Muscle of leg (tissue), 11 donors: Measurements from ENCODE around the gene ABHD17C. TPM values are rescaled to one million over a fixed set of nuclear protein-coding genes. Genes with fewer than 3 reads are reported as not detected.
A peak's percentile ranks its signal among the peaks of the same experiment; 100 is the strongest.
"Not testable (repeated sequence)": the region's sequence is repeated elsewhere in the genome, so short reads cannot be mapped to it uniquely, and the experiment has no call there.

Experiments
- DNase-seq: peaks from one replicate; pipeline ENCODE4 v3.0.0; 2013
- H3K27ac ChIP-seq: one replicate; pipeline ENCODE4 v1.5.1; 2013; ENCODE audit warnings: mild to moderate bottlenecking, low read length, control low read depth
- H3K27me3 ChIP-seq: one replicate; pipeline ENCODE4 v1.6.1; 2013; ENCODE audit warnings: low read length; ENCODE audit not compliant: control insufficient read depth, insufficient read depth
- H3K36me3 ChIP-seq: one replicate; pipeline ENCODE4 v1.6.1; 2013; ENCODE audit warnings: low read length; ENCODE audit not compliant: control insufficient read depth, insufficient read depth
- H3K4me1 ChIP-seq: one replicate; pipeline ENCODE4 v1.6.1; 2013; ENCODE audit warnings: low read length; ENCODE audit not compliant: control insufficient read depth, insufficient read depth
- H3K4me3 ChIP-seq: one replicate; pipeline ENCODE4 v1.5.1; 2013; ENCODE audit warnings: low read length, control low read depth
- H3K9me3 ChIP-seq: replicated peaks from 2 replicates; pipeline ENCODE4 v1.6.1; 2013; ENCODE audit warnings: low read depth, low read length; ENCODE audit not compliant: control insufficient read depth
- WGBS: methylation state at CpG from one replicate; pipeline ENCODE4 v1.1.5; 2013; ENCODE audit warnings: missing lambda C conversion rate; ENCODE audit not compliant: insufficient coverage; 5-methylcytosine and 5-hydroxymethylcytosine counted together
- polyA plus RNA-seq, 8 donors: library from polyadenylated mRNA; unstranded; fragments of 120-200 nt; gene quantifications; one replicate each; pipeline versions ENCODE4 v1.2.1 to v1.2.3, GENCODE V29; 2013; ENCODE audit warnings: inconsistent platforms in 1 of 8, low replicate concordance in 1 of 8; ENCODE audit not compliant: insufficient read length in 8 of 8, insufficient read depth in 1 of 8
- total RNA-seq: library from RNA; stranded (reverse); fragments of 120-200 nt; gene quantifications from one replicate; pipeline ENCODE4 v1.2.4, GENCODE V29; 2013

ABHD17C gene
- total and polyA plus RNA-seq, 9 donors: 2.2 to 10.0 (median 8.2) TPM

GRCh38 chr15:80755885-80756284 lies 60.8 kb downstream of the ABHD17C start:
- Histone ChIP-seq H3K27ac (no peak overlapping the region), H3K4me1 (no peaks in the 10 kb centered on the region), H3K27me3 (no peaks in the 10 kb centered on the region), H3K9me3 (no peaks in the 10 kb centered on the region), H3K36me3 (peaks cover 2% of the 10 kb centered on the region), H3K4me3 (no peak overlapping the region)
- DNase-seq: no peak
- 61% methylated on average over 2 of the region's 3 CpGs for WGBS

GRCh38 chr15:80758130-80758745 lies 63.1 kb downstream of the ABHD17C start:
- peaks cover 2% of the 10 kb centered on the region for H3K36me3 ChIP-seq
- H3K27me3 ChIP-seq: no peaks in the 10 kb centered on the region
- no peak overlapping the region for H3K4me3 ChIP-seq
- no peaks in the 10 kb centered on the region for H3K4me1 ChIP-seq
- H3K27ac ChIP-seq: no peak overlapping the region
- DNase-seq: no peak
- WGBS: 79% methylated on average over 2 of the region's 6 CpGs
- no peaks in the 10 kb centered on the region for H3K9me3 ChIP-seq

- H3K36me3 ChIP-seq: no peaks in the 10 kb centered on the region
- no peaks in the 10 kb centered on the region for H3K4me1 ChIP-seq
- no peak overlapping the region for H3K4me3 ChIP-seq
- no peak overlapping the region for H3K27ac ChIP-seq
- H3K27me3 ChIP-seq: no peaks in the 10 kb centered on the region
- no peaks in the 10 kb centered on the region for H3K9me3 ChIP-seq
- WGBS: 63% methylated on average over 1 of the region's 4 CpGs
- DNase-seq: peak; percentile 27
These were observed 65.8 kb downstream of the ABHD17C start for GRCh38 chr15:80760960-80761359.

GRCh38 chr15:80761754-80762153 lies 66.6 kb downstream of the ABHD17C start:
- Histone ChIP-seq H3K27me3 (no peaks in the 10 kb centered on the region), H3K4me3 (no peak overlapping the region), H3K4me1 (no peaks in the 10 kb centered on the region), H3K27ac (no peak overlapping the region), H3K9me3 (no peaks in the 10 kb centered on the region), H3K36me3 (no peaks in the 10 kb centered on the region)
- no peak for DNase-seq
- WGBS: 96% methylated on average over 3 of the region's 6 CpGs

GRCh38 chr15:80763235-80763634 lies 68.1 kb downstream of the ABHD17C start:
- not testable (repeated sequence) for H3K4me1 ChIP-seq, H3K27me3 ChIP-seq, DNase-seq, H3K9me3 ChIP-seq, H3K27ac ChIP-seq, H3K4me3 ChIP-seq, H3K36me3 ChIP-seq
- WGBS: no CpG with 5 or more reads among the region's 3 CpGs

- no peak for DNase-seq
- WGBS: 43% methylated on average over 2 of the region's 3 CpGs
- no peaks in the 10 kb centered on the region for H3K9me3 ChIP-seq
- no peaks in the 10 kb centered on the region for H3K36me3 ChIP-seq
- no peaks in the 10 kb centered on the region for H3K4me1 ChIP-seq
- H3K27me3 ChIP-seq: no peaks in the 10 kb centered on the region
- H3K27ac ChIP-seq: no peak overlapping the region
- no peak overlapping the region for H3K4me3 ChIP-seq
These were observed 69.4 kb downstream of the ABHD17C start for GRCh38 chr15:80764535-80764934.

- no peaks in the 10 kb centered on the region for H3K27me3 ChIP-seq
- no peaks in the 10 kb centered on the region for H3K4me1 ChIP-seq
- no peaks in the 10 kb centered on the region for H3K36me3 ChIP-seq
- DNase-seq: no peak
- H3K4me3 ChIP-seq: no peak overlapping the region
- H3K9me3 ChIP-seq: no peaks in the 10 kb centered on the region
- 91% methylated on average over 2 of the region's 3 CpGs for WGBS
- H3K27ac ChIP-seq: no peak overlapping the region
These were observed 71.2 kb downstream of the ABHD17C start for GRCh38 chr15:80766275-80766674.

GRCh38 chr15:80768158-80768557 lies 73.0 kb downstream of the ABHD17C start:
- no peaks in the 10 kb centered on the region for H3K4me1 ChIP-seq
- no peaks in the 10 kb centered on the region for H3K36me3 ChIP-seq
- H3K9me3 ChIP-seq: no peaks in the 10 kb centered on the region
- H3K27ac ChIP-seq: no peak overlapping the region
- DNase-seq: no peak
- no peaks in the 10 kb centered on the region for H3K27me3 ChIP-seq
- no CpG with 5 or more reads among the region's 1 CpG for WGBS
- H3K4me3 ChIP-seq: no peak overlapping the region

GRCh38 chr15:80769153-80769828 lies 74.2 kb downstream of the ABHD17C start:
- no peak for DNase-seq
- H3K27me3 ChIP-seq: no peaks in the 10 kb centered on the region
- no peaks in the 10 kb centered on the region for H3K36me3 ChIP-seq
- no peak overlapping the region for H3K27ac ChIP-seq
- no peak overlapping the region for H3K4me3 ChIP-seq
- no peaks in the 10 kb centered on the region for H3K9me3 ChIP-seq
- WGBS: 95% methylated on average over 4 of the region's 7 CpGs
- no peaks in the 10 kb centered on the region for H3K4me1 ChIP-seq

- H3K27ac ChIP-seq: no peak overlapping the region
- H3K4me3 ChIP-seq: no peak overlapping the region
- 65% methylated on average over 4 of the region's 7 CpGs for WGBS
- H3K4me1 ChIP-seq: no peaks in the 10 kb centered on the region
- no peaks in the 10 kb centered on the region for H3K27me3 ChIP-seq
- H3K36me3 ChIP-seq: no peaks in the 10 kb centered on the region
- H3K9me3 ChIP-seq: no peaks in the 10 kb centered on the region
- DNase-seq: no peak
These were observed 75.0 kb downstream of the ABHD17C start for GRCh38 chr15:80769829-80770705.
